ENCODE results near the gene ZNF787.
"Not testable (repeated sequence)": the region's sequence is repeated elsewhere in the genome, so short reads cannot be mapped to it uniquely, and the experiment has no call there.

The ZNF787 gene

DNA sequence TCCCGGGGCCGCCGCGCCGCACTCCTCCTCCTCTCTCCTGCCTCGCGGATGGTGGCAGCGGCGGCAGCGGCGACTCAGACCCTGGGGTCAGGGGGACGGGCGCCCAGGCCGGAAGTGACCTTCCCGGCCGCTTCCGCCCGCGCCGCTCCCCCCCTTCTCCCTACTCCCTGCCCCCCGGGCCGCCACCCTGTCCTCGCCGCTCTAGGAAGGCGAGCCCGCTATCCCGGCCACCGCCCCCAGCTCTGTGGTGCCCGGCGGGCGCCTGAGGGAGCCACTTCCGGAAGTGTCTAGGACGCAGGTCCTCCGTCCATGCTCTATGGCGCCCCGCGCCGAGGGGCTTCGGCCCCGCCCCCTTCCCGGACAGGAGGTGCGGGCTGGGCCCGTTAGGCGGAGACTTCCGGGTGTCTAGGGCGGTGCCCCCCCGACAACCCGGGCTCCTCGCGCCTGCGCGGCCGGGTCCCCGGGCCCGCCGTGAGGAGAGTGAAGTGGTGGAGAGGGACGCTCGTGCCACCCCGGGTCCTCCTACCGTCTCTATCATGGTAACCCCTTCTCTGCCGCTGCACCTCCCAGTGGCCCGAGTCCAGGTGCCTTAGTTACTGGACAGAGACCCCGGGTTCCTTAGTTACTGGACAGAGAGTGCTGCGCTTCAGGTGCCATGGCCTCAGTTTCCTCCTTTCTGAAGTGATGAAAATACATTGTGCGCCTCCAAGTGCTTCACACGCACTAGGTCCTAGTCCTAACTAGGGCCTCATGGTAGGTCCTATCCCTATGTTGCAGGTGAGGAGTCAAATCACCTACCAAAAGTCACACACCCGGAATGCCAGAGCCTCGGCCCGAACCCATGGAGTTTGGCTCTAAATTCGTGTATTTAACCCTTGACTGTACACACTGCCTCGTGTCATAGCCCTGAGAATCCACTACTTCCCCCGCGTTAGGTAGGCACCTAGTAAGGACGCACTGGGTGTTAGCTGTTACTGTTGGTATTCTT, at the start of gene ZNF787:
TSS of gene ZNF787 (minus strand) at position 116 of the 988 bp plus-strand sequence. CDS start 18,078 bp downstream, outside the sequence.
- DNase-seq (ENCODE audit: low read depth in 3 of 3) = peak; percentile 93 to 97 (median 96)

DNA sequence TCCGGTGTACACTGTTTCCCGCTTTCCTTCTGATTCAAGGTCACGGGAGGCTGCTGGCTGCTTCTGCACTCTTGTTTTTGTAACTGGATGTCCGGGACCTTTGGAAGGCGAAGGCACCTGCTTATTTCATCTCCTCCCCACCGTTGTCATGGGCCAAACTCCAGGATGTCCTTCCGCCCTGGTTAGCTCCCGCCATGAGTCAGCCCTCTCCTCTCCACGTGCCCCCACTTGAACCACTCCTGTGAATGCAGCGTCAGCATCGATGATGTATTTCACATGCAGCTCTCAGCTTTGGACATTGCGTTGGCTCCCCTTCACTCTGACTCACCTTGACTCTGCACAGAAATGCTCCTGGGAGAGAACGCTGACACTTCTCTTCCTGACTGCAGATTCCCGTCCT, 49.2 kb upstream of the ZNF787 start:
- no peak for DNase-seq (ENCODE audit: low read depth in 3 of 3)

DNA sequence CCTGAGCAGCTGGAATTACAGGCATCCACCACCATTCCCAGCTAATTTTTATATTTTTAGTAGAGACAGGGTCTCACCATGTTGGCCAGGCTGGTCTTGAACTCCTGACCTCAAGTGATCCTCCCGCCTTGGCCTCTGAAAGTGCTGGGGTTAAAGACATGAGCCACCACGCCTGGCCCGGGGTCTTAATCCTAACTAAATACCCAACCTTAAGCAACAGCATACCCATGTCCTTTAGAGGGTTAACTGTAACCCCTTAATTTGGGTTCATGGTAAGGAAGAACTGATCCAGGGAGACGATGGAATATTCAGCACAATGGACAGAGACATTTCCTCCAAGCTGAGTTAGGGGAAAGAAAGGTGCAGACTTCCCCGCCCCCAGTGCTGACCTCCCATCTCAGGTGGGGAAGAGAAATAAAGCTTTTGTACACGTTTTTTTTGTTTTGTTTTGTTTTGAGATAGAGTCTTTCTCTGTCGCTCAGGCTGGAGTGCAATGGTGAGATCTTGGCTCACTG, 46.0 kb upstream of the ZNF787 start:
- no peak for DNase-seq (ENCODE audit: low read depth in 3 of 3)

DNA sequence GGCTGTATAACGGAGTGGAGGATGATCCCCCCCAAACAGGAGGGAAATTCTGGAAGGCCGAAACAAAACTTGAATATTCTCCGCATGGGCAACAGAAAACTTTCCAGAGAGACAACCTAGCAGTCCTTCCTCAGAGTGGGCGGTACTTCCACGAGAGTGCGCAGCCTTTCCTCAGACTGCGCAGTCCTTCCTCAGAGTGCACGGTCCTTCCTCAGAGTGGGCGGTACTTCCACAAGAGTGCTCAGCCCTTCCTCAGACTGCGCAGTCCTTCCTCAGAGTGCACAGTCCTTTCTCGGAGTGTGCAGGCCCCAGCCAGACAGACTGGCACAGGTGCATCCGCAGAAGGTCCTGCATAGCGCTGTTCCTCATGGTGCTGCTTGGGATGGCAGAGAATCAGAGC, 42.0 kb upstream of the ZNF787 start:
- DNase-seq (ENCODE audit: low read depth in 3 of 3) = no peak

DNA sequence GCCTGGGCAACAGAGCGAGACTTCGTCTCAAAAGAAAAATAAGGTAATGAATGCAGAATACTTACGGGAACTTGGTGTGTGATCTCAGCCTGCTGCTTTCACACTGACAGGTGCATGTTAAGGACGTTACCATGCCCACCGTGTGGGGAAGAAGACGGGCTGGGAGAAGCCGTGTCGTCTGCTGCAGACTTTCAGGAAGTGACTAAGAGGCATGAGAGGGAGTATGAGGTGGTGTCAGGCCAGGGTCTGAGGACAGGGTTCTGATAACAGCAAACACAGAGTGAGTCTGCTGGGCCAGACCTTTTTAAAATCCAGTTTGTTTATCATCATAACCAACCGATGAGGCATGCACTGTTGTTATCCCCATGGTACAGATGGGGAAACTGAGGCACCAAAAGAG, 41.2 kb upstream of the ZNF787 start:
- DNase-seq (ENCODE audit: low read depth in 3 of 3) = peak in 1 of 3 experiments; percentile 9

DNA sequence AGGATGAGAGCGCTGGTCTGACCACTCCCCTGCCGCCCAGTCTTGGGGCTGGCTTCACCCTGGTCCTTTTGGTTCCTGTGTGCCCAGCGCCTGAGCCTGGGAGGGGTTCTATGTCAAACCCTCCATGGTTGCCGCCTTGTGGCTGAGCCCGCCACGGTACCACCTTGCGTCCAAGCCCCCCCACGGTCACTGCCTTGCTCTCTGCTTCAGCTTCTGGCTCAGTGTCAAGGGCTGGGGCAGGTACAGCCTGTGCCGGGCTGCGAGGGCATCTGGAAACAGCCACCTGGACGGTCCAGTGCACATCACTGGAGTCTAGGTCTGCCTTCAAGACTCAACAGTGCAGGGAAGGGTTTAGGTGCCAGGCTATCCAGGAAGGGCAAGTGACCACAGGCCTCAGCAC, 40.4 kb upstream of the ZNF787 start:
- no peak for DNase-seq (ENCODE audit: low read depth in 3 of 3)

DNA sequence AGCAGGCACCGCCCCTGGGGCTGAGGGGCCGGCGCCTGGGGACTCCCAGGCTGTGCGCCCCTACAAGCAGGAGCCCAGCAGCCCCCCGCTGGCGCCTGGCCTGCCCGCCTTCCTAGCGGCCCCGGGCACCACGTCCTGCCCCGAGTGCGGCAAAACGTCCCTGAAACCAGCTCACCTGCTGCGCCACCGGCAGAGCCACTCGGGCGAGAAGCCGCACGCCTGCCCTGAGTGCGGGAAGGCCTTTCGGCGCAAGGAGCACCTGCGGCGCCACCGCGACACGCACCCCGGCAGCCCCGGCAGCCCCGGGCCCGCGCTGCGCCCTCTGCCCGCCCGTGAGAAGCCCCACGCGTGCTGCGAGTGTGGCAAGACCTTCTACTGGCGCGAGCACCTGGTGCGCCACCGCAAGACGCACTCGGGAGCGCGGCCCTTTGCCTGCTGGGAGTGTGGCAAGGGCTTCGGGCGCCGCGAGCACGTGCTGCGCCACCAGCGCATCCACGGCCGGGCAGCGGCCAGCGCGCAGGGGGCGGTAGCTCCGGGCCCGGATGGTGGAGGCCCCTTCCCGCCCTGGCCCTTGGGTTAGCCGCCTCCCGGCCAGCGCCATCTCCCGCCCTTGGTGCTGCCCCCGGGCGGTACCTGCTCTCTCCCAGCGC, 38.7 kb upstream of the ZNF787 start:
- DNase-seq (ENCODE audit: low read depth in 3 of 3) = no peak

DNA sequence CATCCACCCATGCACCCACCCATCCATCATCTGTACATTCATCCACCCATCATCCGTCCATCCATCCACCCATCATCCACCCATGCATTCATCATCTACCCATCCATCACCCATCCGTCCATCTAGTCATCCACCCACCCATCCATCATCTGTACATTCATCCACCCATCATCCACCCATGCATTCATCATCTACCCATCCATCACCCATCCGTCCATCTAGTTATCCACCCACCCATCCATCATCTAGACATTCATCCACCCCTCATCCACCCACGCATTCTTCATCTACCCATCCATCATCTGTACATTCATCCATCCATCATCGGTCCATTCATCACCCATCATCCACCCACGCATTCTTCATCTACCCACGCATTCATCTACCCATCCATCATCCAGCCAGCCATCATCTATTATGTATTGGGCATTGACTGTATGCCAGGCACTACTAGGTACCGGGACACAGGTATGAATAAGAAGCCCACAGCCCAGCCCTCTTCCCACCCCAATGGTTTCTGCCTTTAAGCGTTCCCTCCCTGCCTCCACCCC, 38.0 kb upstream of the ZNF787 start:
- DNase-seq (ENCODE audit: low read depth in 3 of 3) = no peak

DNA sequence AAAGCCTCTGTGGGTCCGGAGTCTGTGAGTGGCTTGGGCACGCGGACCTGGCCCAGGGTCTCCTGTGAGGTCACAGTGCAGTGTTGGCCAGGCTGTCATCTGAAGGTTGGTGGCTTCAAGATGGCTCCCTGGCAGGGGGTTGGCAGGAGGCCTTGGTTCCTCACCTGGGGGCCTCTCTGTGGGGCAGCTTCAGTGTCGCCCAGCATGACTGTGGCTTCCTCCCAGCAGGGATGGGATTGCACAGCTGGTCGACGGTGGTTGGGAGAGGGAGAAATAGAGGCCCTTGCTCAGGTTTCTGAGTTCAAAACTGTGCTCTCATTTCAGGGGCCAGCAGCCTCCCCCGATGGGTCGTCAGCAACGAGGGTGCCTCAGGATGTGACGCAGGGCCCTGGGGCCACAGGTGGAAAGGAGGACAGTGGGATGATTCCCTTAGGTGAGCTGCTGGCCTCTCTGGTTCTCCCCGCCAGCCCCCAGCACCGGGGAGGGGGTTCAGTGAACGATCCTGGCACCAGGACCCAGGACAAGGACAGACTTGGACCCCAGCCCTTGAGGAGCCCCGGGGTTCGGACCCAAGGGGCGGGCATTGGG, 37.2 kb upstream of the ZNF787 start:
- no peak for DNase-seq (ENCODE audit: low read depth in 3 of 3)

DNA sequence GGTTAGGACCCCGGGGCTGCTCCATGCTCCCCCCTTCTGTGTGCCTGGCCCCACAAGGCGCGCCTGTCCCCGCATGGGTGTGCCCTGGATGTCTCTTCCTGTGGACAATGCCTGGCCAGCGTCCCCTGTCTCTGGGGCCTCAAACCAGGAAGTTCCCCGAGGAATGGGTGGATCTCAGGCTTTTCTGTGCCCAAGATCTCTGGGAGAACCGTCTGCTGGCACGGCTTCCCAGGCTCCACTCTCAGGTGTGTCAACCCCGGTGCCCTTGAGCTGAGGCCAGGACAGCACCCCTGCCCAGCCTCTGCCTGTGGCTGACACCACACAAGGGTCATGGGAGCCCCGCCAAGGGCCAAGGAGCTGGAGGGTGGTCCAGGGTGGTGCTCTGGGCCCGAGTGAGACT, 35.7 kb upstream of the ZNF787 start:
- DNase-seq (ENCODE audit: low read depth in 3 of 3) = no peak

DNA sequence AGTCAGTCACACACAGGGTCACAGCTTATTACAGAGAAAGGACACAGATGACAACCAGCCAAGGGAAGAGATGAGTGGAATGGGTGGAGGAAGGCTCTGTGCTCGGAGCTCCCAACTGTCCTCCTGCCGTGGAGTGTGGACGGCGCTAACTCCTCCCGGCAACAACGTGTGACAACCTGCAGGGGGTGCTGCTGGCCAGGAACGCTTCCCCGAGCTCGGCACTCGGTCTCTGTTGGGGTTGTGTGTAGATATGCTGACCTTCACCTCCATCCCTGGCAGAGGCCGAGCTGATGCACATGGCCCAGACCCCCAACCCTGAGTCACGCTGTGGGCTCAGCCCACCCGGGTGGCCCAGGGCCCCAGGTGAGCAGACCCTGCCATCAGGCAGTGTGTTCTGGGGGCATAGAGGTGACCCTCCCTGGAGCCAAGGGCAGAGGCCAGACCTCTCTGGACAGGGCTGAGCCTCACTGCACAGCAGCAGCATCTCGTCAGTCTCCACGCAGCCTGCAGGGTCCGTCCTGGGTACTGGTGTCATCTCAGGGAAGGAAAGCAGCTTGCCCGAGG, 34.1 kb upstream of the ZNF787 start:
- DNase-seq (ENCODE audit: low read depth in 3 of 3) = no peak

DNA sequence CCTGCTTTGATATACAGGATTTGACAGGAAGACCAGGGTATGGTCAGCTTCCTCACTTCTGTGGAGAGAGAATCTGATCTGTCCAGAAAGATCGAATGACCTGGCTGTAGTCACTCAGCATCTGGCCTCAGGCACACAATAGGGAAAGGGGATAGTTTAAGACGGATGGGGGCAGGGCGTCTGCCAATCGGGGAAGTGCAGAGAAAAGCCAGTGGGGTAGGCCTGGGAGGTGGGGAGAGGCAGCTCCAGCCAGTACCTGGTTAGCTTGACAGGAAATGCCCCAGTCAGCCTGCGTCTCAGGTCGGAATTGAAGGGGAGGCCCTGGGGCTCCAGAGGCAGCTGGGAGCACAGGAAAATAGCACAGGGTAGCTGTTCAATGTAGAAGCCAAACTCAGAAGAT, 32.4 kb upstream of the ZNF787 start:
- no peak for DNase-seq (ENCODE audit: low read depth in 3 of 3)

DNA sequence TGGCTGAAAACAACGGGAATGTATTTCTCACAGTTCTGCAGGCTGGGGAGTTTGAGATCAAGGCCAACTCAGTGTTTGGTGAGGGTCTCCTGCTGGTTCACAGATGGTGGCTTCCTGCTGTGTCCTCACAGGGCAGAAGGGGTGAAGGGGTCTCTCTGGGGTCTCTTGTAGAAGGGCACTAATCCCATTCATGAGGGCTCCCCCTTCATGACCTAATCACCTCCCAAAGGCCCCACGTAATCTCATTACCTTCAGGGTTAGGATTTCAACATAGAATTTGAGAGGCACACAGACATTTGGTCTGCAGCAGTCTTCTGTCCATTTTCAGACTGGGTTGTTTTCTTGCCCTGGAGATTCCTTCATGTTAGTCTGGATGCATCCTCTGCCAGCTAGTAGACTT, 31.5 kb upstream of the ZNF787 start:
- no peak for DNase-seq (ENCODE audit: low read depth in 3 of 3)

DNA sequence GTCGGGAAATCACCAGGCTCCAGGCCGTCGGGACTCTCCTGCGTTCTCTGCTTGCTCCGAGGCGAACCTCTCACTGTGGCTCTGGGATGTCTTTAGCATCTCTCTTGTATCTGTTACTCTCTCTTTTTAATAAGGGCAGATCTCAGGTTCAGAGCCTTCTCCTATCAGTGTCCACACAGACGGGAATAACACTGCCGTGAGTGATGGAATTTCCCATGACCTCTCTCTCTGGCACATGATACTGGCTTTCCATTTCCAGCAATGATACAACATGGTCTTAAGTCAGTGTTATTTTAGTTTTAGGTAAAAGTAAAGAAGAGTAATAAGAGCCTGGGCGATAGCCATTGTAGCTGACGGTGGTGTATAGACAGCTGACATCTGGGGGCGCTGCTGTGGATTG, 29.3 kb upstream of the ZNF787 start:
- no peak for DNase-seq (ENCODE audit: low read depth in 3 of 3)

DNA sequence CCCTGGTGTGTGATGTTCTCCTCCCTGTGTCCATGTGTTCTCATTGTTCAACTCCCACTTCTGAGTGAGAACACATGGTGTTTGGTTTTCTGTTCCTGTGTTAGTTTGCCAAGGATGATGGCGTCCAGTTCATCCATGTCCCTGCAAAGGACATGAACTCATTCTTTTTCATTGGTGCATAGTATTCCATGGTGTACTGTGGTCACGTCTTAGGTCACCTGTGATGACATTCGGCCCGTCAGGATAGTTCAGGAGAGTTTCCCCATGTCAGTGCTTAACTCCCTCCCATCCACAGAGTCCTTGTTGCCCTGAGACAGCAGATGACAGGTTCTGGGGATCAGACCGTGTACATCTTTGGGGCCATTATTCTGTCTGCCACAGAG, 28.6 kb upstream of the ZNF787 start:
- DNase-seq (ENCODE audit: low read depth in 3 of 3) = no peak

DNA sequence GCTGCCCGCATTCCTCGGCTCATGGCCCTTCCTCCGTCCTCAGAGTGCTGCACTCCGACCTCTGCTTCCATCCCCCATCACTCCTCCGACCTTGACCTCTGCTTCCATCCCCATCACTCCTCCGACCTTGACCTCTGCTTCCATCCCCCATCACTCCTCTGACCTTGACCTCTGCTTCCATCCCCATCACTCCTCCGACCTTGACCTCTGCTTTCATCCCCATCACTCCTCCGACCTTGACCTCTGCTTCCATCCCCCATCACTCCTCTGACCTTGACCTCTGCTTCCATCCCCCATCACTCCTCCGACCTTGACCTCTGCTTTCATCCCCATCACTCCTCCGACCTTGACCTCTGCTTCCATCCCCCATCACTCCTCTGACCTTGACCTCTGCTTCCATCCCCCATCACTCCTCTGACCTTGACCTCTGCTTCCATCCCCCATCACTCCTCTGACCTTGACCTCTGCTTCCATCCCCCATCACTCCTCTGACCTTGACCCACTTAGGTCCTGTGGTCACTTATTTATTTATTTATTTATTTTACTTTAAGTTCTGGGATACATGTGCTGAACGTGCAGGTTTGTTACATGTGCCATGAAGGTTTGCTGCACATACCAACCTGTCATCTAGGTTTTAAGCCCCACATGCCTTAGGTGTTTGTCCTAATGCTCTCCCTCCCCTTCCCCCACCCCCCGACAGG, 28.0 kb upstream of the ZNF787 start:
- not testable (repeated sequence) for DNase-seq (ENCODE audit: low read depth in 3 of 3)

DNA sequence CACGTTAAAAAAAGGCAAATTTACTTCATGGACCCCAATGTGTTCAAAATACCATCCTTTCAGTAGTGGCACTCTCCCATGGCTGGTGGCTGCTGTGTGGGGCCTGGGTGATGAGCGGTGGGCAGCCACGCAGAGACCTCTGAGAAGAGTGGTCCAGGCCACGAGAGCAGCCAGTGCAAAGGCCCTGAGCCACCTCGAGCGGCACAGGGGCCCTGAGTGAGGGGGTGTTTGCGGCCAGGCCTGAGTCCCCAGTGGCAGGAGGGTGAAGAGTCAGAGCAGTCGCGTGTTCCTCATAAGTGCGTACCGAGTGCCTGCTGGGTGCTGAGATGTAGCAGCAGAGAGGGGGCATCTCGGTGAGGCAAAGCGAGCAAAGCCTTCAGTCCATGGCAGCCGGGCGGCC, 27.0 kb upstream of the ZNF787 start:
- no peak for DNase-seq (ENCODE audit: low read depth in 3 of 3)

DNA sequence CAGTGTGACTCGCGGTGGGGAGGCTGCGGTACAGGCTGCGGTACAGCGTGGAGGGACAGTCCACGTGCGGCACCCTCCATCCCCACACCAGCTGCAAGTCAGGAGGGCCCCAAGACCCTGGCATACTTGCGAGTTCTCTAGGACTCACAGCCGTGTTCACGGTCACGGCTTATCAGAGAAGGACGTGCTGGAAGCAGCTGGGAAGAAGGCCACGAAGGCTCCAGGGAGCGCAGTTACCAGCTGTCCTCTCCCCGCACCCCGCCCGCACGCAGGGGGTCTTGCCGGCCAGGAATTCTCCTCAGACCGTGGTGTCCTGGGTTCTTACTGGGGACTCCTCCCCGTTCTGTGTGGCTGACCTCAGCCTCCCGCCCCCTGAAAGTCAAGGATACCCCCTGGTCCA, 26.2 kb upstream of the ZNF787 start:
- no peak for DNase-seq (ENCODE audit: low read depth in 3 of 3)

DNA sequence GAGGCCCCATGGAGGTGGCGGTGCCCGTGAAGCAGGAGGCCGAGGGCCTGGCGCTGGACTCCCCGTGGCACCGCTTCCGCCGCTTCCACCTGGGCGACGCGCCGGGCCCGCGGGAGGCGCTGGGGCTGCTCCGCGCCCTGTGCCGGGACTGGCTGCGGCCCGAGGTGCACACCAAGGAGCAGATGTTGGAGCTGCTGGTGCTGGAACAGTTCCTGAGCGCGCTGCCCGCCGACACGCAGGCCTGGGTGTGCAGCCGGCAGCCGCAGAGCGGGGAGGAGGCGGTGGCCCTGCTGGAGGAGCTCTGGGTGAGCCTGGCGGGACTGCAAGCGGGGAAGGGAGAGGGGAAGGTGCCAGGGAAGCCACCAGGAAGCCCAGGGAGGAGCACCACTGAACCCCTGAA, 25.8 kb upstream of the ZNF787 start:
- DNase-seq (ENCODE audit: low read depth in 3 of 3) = no peak

DNA sequence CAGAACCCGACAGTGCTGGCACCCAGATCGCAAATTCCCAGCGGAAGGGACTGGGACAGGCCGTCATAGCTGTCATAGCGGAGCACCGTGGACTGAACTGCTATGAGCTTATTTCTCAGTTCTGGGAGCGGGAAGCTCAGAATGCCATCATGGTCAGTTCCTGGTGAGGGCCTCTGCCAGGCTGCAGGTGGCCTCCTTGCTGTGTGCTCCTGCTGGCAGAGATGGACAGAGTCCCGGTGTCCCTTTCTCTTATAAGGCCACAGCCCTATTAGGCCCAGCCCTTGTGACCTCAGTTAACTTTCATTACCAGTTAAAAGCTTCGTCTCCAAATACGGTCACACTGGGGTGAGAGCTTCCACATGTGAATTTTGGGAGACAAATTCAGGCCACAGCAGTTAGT, 24.6 kb upstream of the ZNF787 start:
- no peak for DNase-seq (ENCODE audit: low read depth in 3 of 3)

DNA sequence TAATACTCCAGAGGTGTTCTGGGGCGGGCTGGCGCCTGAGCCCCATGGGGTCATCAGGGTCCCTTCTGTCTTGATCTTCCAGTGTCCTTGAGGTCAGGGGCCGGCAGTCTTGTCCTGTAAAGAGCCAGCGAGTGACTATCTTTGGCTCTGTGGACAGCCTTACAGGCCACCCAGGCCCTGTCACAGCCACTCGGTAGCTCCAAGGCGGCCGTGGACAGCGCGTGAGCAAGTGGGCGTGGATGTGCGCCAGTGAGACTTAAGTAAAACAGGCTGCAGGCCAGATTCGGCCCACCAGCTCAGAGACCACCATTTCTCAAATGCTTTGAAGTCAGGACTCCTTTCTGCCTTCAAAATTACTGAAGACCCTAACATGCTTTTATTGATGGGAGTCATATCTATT, 23.7 kb upstream of the ZNF787 start:
- DNase-seq (ENCODE audit: low read depth in 3 of 3) = no peak
